ENCODE results near the gene ANGPTL2.

The ANGPTL2 gene

GRCh38 chr9:127105805-127106465 lies 16.5 kb downstream of the ANGPTL2 start:
- H3K4me3 ChIP-seq (ENCODE audit: control insufficient read depth, low read depth, low read length) = no peak overlapping the region
- TF ChIP-seq CTCF (IDR thresholded peaks at IDR 0.05; ENCODE audit: control insufficient read depth, insufficient read depth, low read depth, low read length, missing control alignments) = no peak
- no peak for DNase-seq (ENCODE audit: low read depth)

DNA sequence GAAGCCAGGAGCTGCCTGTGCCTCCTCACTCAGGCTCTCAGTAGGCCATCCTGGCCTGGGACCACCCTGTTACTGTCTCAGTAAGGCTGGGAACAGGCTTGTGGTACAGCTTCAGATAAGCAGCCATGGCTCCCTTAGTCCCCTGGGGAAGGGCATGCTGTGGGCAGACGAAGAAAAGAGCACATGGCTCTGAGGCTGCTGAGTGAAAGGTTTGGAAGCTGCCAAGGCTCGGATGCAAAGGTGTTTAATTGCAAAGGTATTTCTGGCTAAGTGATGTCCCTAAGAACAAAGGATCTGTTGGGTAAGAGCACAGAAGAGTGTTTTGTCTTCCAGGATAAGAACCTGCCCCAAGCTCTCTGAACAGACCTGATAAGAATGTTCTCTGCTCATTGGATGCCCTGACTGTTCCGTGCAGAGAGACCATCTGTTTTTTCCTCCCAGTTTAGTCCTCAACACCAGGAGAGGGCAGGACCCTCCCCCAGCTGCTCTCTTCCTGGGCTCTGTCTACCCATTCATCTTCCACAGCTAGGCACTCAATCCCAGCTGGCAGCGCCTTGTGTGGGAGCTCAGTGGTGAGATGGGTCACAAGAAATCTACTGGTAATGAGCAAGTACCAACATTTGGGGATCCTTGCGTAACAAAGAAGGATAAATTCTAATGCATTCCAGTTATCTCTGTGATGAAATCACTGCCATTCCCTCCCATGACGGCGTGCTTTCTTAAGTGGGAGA lies 17.7 kb downstream of the ANGPTL2 start:
- peak; percentile 40 for DNase-seq (ENCODE audit: low read depth)
- no peak overlapping the region for H3K4me3 ChIP-seq (ENCODE audit: control insufficient read depth, low read depth, low read length)
- no peak for TF ChIP-seq CTCF (IDR thresholded peaks at IDR 0.05; ENCODE audit: control insufficient read depth, insufficient read depth, low read depth, low read length, missing control alignments)

DNA sequence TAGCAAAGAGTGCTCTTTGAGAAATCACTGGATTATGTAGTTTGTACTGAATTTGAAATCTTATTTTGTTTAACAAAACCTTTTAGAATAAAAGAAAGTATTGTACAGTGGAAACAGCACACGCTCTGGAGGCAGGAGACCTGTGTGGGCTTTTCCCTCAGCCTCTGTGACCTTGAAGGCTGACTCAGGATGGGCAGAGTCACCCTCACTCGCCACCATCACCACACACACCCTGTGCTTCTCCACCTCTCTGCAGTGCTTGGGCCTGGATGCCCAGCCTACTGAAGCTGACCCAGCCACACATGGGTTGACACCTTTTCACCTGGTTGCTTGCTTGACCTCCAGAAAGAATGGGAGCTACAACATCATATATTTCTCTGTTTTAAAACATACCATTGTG lies 19.6 kb downstream of the ANGPTL2 start:
- no peak for TF ChIP-seq CTCF (IDR thresholded peaks at IDR 0.05; ENCODE audit: control insufficient read depth, insufficient read depth, low read depth, low read length, missing control alignments)
- H3K4me3 ChIP-seq (ENCODE audit: control insufficient read depth, low read depth, low read length) = no peak overlapping the region
- DNase-seq (ENCODE audit: low read depth) = no peak

DNA sequence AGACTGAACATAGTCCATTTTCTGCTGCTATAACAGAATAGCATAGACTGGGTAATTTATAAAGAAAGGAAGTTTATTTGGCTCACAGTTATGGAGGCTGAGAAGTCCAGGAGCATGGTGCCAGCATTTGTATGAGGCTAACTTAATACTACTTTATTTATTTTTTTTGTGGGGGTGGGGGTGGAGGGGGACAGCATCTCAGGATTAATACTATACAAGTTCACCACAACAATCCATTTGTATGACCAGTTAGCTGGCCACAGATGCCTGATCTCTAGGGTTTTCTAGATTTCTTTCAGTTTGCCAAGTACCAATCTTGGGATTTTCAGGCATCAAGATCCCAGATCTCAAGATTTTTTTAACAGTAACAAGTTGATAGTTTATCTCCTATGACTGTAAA lies 20.3 kb downstream of the ANGPTL2 start:
- DNase-seq (ENCODE audit: low read depth) = no peak
- no peak for TF ChIP-seq CTCF (IDR thresholded peaks at IDR 0.05; ENCODE audit: control insufficient read depth, insufficient read depth, low read depth, low read length, missing control alignments)
- no peak overlapping the region for H3K4me3 ChIP-seq (ENCODE audit: control insufficient read depth, low read depth, low read length)

DNA sequence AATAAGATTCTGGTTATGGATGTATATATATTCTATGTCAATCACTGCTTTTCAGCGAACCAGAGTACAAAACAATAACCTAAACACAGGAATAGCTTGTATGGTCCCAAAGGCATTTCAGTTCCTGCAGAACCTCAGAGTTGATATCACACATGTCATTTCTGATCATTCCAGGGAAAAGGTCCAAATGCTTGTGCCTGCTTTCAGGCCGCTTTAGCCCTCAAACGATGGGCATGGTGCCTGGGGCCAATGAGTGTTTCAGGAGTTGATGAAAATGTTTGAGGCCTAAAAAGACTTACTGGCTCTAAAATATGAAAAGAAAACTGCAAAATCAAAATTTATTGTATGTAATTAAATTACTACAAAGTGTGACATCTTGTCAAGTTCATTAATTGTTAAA lies 22.8 kb downstream of the ANGPTL2 start:
- DNase-seq (ENCODE audit: low read depth) = no peak
- no peak for TF ChIP-seq CTCF (IDR thresholded peaks at IDR 0.05; ENCODE audit: control insufficient read depth, insufficient read depth, low read depth, low read length, missing control alignments)
- H3K4me3 ChIP-seq (ENCODE audit: control insufficient read depth, low read depth, low read length) = no peak overlapping the region

DNA sequence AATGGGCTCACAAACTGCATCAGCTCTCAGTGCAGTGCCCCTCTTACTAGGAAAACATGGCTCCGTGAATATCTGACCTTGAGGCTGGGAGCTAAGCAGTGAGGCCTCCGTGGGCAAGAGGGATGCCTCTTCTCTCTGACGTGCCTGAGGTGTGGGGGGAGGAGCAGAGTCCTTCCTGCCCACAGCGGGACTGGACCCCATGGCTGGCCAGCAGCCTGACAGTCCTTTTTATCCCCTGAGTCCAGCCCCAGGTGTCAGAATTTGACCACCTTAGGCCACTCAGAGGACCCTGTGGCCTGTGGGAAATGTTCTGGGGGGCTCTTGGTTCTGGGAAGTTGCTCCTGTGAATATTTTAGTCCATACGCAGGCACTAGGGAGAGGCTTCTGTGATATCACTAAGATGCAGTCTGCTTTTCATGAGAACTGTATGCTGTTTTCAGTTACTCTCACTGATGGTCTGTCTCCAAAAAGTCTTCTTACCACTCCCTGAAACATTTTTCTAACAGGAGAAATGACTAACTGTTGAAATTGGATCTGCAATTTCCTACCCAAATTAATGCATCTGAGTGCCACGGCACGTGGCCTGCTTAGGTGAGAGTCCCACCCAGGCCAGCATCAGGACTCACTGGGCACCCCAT lies 23.4 kb downstream of the ANGPTL2 start:
- H3K4me3 ChIP-seq (ENCODE audit: control insufficient read depth, low read depth, low read length) = no peak overlapping the region
- no peak for TF ChIP-seq CTCF (IDR thresholded peaks at IDR 0.05; ENCODE audit: control insufficient read depth, insufficient read depth, low read depth, low read length, missing control alignments)
- DNase-seq (ENCODE audit: low read depth) = no peak

Measured in AG09309 (cell line).